ENCODE data around the gene HCST. TPM values are rescaled to one million over a fixed set of nuclear protein-coding genes. Genes with fewer than 3 reads are reported as not detected.

The HCST gene
- total and polyA plus RNA-seq, 2 of the 13 experiments (the other 11 are each of a cell fraction or from before 2014, with no cell fraction given) = 0.24 to 1.2 TPM

DNA sequence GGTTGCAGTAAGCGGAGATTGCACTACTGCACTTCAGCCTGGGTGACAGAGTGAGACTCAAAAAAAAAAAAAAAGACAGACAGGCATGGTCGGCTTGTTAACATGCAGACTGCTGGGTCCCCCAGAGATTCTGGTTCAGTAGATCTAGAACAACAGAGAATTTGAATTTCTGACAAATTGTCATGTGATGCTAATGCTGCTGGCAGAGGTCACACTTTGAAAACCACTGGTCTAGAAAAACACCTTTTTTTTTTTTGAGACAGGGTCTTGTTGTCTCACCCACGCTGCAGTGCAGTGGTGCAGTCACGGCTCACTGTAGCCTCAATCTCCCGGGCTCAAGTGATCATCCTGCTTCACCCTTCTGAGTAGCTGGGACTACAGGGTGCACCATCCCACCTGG, 26.2 kb downstream of the HCST start:
- ATAC-seq (no peak), DNase-seq (ENCODE audit: low spot score) (no peak), FAIRE-seq (no peak)
- intact Hi-C loops (cut with micrococcal nuclease; ENCODE audit: unreplicated experiment) (no loop called here), in situ Hi-C loops (cut with HindIII; ENCODE audit: extremely low pct_ligation_motif_present, low pct_unique_long_range_greater_than_20kb) (no loop called here)
- H3K9ac ChIP-seq (ENCODE audit: insufficient read depth, low read depth, low read length) = no peak overlapping the region
- no TSS peak for BruUV-seq (replicated peaks)
- H3K27me3 ChIP-seq (ENCODE audit: control insufficient read depth in 1 of 2, insufficient read depth in 2 of 2, low read length in 2 of 2) = no peaks in the 10 kb centered on the region; a peak in 2 of 5 replicates
- no peak overlapping the region for H3K4me2 ChIP-seq (ENCODE audit: low read depth, low read length)
- no peaks in the 10 kb centered on the region for H3K36me3 ChIP-seq (replicated peaks in 1 of 2; ENCODE audit: control insufficient read depth in 1 of 2, insufficient read depth in 2 of 2, low read length in 2 of 2)
- H3K9me3 ChIP-seq (ENCODE audit: low read length) = no peaks in the 10 kb centered on the region
- CTCF ChIA-PET (ENCODE audit: low intra/inter-chr PET ratio, low total read pairs) = no interaction called here
- H2AFZ ChIP-seq (ENCODE audit: low read length) = no peak overlapping the region
- H3K4me1 ChIP-seq (ENCODE audit: insufficient read depth, low read length) = peaks cover 7% of the 10 kb centered on the region; the same call in 1 of the 2 replicates
- POLR2A ChIA-PET = no interaction called here
- no peak overlapping the region for H3K27ac ChIP-seq (ENCODE audit: extremely low read length, insufficient read depth, low read length)
- no peaks in the 10 kb centered on the region for H3K79me2 ChIP-seq (ENCODE audit: insufficient read depth, low read length)
- no peak overlapping the region for H3K4me3 ChIP-seq (replicated peaks in 1 of 3; ENCODE audit: insufficient read depth in 1 of 3, low read depth in 2 of 3, low read length in 3 of 3)
- no peak for TF ChIP-seq ZNF446 (CRISPR knock-in tag; IDR thresholded peaks at IDR 0.05)
- TF ChIP-seq, protein P1, sequence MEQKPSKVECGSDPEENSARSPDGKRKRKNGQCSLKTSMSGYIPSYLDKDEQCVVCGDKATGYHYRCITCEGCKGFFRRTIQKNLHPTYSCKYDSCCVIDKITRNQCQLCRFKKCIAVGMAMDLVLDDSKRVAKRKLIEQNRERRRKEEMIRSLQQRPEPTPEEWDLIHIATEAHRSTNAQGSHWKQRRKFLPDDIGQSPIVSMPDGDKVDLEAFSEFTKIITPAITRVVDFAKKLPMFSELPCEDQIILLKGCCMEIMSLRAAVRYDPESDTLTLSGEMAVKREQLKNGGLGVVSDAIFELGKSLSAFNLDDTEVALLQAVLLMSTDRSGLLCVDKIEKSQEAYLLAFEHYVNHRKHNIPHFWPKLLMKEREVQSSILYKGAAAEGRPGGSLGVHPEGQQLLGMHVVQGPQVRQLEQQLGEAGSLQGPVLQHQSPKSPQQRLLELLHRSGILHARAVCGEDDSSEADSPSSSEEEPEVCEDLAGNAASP (CRISPR knock-in tag; IDR thresholded peaks at IDR 0.05; ENCODE audit: borderline replicate concordance) = no peak
- no peak for TF ChIP-seq NFYB (CRISPR knock-in tag; IDR thresholded peaks at IDR 0.05)
- no peak for TF ChIP-seq ZKSCAN5 (CRISPR knock-in tag; IDR thresholded peaks at IDR 0.05)
- no peak for TF ChIP-seq ZBTB20 (CRISPR knock-in tag; IDR thresholded peaks at IDR 0.05; ENCODE audit: borderline replicate concordance, low read depth)
- no peak for TF ChIP-seq ZNF326 (CRISPR knock-in tag; IDR thresholded peaks at IDR 0.05; ENCODE audit: borderline replicate concordance)
- TF ChIP-seq, protein P2, sequence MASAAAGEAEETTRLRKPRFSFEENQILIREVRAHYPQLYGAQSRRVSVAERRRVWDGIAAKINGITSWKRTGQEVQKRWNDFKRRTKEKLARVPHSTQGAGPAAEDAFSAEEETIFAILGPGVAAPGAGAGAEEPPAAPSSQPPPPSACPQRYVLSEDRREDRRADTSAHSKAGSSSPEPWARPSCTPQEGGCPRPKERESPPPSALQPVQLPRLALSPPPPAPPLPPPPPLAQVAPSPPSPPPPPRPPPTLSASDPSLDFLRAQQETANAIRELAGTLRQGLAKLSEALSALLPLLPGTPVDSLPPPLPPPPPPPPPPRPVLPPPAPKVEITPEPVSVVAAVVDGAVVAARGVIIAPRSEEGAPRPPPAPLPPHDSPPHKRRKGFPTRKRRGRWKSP (CRISPR knock-in tag; IDR thresholded peaks at IDR 0.05) = no peak
- no peak for TF ChIP-seq TCF7 (IDR thresholded peaks at IDR 0.05; ENCODE audit: low read depth)
- TF ChIP-seq ZNF850 (CRISPR knock-in tag; conservative IDR thresholded peaks at IDR 0.05) = no peak
- TF ChIP-seq, protein P3, sequence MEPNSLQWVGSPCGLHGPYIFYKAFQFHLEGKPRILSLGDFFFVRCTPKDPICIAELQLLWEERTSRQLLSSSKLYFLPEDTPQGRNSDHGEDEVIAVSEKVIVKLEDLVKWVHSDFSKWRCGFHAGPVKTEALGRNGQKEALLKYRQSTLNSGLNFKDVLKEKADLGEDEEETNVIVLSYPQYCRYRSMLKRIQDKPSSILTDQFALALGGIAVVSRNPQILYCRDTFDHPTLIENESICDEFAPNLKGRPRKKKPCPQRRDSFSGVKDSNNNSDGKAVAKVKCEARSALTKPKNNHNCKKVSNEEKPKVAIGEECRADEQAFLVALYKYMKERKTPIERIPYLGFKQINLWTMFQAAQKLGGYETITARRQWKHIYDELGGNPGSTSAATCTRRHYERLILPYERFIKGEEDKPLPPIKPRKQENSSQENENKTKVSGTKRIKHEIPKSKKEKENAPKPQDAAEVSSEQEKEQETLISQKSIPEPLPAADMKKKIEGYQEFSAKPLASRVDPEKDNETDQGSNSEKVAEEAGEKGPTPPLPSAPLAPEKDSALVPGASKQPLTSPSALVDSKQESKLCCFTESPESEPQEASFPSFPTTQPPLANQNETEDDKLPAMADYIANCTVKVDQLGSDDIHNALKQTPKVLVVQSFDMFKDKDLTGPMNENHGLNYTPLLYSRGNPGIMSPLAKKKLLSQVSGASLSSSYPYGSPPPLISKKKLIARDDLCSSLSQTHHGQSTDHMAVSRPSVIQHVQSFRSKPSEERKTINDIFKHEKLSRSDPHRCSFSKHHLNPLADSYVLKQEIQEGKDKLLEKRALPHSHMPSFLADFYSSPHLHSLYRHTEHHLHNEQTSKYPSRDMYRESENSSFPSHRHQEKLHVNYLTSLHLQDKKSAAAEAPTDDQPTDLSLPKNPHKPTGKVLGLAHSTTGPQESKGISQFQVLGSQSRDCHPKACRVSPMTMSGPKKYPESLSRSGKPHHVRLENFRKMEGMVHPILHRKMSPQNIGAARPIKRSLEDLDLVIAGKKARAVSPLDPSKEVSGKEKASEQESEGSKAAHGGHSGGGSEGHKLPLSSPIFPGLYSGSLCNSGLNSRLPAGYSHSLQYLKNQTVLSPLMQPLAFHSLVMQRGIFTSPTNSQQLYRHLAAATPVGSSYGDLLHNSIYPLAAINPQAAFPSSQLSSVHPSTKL (CRISPR knock-in tag; IDR thresholded peaks at IDR 0.05) = no peak
- TF ChIP-seq MIER2 (CRISPR knock-in tag; IDR thresholded peaks at IDR 0.05) = no peak
- no peaks in the 10 kb centered on the region for H4K20me1 ChIP-seq (ENCODE audit: insufficient read depth, low read length)
- 20% methylated on average over 5 of the region's 5 CpGs for WGBS (ENCODE audit: low lambda C conversion rate)
